NCI-H187 treated with DMSO at 0.1 percent for 48 hours (cell line): Measurements from ENCODE around the gene CRB2.

Source experiments
- DNase-seq: peaks from one replicate; lab custom pipeline; 2025; lab: John Stamatoyannopoulos, UW

The CRB2 gene

DNA sequence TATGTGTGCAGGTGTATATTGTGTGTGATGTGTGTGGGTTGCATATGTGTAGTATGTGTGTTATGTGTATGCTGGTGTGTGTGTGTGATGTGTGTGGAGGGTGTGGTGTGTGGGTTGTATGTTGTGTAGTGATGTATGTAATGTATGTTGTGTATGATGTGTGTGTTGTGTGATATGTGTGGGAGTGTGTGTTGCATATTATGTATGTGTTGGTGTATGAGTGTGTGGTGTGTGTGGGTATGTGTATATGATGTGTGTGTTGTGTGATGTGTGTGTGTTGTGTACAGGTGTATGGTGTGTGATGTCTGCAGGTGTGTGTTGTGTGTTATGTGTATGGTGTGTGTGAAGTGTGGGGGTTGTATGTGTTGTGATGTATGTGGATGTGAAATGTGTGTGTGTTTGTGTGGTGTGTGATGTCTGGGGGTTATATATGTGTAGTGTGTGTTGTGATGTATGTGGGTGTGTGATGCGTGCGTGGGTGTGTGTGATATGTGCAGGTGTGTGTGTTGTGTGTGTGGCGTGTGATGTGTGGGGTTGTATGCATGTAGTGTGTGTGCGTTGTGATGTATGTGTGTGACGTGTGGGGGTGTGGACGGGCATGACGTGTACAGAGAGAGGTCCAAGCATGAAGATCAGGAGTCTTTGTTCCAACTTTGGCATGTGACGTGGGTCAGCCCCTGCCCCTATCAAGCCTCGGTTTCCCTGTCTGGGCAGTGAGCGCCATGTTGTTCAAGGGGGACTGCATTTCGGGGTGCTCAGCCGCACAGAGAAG lies 8.5 kb upstream of the CRB2 start:
- DNase-seq, result no peak

DNA sequence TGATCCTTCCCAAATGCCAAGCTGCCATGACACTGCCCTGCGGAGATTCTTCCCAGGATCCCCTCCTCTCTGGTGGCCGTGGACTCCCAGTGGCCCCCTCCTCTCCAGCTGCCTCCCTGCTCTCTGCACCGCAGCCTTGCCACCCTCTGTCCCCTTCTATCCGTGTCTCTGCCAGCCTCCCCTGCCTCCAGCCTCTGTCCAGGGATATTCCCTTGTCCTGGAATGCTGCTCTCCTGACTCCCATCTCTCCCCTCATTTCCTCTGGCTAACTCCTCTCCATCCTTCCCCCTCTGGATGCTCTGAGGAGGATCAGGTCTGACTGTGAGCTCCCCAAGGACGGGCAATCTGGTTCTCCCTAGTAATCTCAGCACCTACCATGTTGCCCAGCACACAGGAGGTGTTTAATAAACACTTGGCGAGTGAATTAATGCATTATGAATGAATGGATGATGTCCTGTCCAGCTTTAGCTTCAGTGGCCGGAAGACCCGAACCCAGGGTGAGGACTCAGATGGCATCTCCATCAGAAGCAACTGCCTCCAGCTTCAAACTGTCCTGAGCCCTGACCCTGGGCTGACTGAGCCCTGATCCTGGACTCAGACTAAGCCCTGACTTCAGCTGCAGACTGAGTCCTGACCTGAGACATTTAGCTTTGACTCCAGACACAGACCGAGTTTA lies 7.5 kb upstream of the CRB2 start:
- no peak for DNase-seq

DNA sequence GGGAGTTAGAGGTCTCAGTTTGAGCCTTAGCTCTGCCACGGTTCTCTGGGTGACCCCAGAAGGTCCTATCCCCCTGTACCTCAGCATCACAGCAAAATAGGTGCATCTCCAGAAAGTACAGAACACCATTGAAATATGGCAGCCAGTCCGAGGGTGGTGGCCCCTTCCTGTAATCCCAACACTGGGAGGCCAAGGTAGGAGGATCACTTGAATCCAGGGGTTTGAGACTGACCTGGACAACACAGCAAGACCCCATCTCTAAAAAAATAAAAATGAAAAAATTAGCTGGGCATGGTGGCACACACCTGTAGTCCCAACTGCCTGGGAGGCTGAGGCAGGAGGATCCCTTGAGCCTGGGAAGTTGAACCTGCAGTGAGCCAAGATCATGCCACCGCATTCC lies 7.0 kb upstream of the CRB2 start:
- DNase-seq, result no peak

DNA sequence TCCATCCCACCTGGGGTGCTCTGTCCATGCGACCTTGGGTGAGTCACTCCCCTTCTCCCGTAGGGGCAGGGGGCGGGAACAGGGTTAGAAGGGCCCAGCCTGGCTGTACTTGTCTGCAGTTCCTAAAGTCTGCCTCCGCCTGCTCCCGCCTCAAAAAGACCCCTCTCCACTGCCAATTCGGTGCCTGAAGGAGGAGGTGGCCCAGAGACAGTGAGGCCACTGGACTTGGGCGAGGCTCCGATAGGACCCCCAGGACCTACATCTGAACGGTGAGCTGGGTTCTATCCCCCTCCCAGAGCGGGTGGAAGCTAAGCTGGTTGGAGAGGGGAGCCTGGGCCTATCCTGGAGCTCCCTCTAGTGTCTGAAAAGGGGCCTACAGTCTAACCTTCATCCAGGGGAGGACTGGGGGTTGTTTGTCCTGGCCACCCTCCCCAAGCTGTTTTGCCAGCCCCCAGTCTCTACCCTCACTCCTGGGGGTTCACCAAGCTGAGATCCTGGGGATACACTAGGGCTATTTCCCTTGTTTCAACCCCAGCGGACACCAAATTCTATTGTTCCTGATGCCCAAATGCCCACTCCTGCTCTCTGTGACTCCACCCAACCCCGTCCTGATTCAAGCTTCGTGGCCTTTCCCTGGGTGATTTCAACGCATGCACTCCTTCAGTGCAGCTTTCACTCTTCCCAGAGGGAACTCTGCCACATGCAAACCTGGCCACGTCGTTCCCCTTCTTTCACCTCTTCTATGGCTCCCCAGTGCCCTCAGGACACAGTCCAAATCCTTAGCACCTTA lies 6.1 kb upstream of the CRB2 start:
- DNase-seq, result no peak

DNA sequence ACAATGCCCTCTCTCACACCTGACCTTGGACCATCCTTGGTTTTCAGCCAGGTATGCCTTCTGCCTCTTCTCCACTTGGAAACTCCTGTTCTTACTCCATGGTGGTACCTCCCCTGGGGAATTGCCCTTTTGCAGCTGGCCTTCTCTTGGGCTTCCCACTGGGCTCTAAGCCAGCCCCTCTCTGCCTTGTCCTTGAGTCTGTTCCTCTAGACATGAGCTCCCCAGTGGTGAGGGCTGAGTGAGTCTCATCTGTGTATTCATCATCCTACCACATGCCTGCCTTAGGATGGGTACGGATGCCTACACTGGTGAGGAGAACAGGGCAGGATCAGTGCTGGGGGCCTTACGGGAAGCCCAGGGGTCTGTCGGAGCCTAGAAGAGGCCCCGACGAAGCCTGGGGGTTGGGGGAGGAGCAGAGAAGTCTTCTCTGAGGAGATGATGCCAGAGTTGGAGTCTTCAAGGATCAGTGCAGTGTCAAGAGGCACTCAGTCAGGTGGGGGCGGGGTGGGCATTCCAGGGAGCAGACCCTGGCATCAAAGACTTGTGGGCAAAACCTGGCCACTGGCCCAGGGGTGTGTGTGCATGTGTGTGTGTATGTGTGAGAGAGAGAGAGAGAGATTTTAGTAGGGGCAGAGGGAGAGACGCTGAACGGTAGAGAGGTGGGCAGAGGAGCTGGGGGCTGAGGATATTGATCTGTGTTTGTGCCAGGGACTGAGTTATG lies 5.2 kb upstream of the CRB2 start:
- no peak for DNase-seq

DNA sequence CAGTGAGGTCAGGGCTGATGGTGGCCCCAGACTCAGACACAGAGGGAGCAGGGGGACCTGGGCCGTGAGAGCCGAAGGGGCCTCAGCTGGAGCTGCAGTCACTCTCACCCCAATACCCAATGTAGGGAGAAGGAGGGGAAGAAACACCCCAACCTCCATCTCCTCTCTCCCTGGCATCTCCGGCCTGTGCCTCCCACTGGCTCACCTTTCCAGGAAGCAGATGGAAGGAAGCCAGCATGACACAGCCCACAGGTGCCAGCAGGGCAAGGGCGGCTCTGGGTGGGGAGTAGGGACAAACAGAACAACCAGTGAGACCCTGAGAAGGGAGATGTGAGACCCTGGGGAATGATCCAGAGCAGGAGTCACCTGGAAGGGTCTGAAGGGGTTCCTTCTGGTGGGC lies 3.0 kb upstream of the CRB2 start:
- no peak for DNase-seq

DNA sequence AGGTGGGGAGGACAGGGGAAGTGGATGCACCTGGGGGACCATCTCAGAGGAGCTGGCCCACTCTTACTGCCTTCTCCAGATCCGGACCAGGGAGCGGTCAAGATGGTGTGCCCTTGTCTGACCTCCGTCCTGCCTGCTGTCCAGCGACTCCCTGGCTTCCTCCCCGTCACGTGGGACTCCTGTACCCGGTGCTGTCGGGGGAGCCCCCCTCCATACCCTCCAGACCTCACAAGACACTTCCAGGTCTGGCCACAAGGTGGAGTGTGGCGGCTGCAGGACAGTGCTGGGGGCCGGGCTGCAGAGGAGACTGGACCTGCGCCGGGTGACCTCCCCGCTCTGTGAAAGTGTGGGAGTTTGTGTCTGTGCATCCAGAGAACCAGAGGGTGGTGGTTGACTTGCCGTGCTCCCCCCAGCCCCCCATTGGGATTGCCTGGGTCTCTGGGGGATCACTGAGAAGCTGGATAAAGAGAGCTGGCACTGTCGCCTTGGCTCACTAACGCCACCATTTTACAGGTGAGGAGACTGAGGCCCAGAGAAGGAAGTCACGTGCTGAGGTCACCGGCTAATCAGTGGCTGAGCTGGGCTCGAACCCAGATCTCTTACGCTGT lies 1.9 kb upstream of the CRB2 start:
- DNase-seq, result no peak

DNA sequence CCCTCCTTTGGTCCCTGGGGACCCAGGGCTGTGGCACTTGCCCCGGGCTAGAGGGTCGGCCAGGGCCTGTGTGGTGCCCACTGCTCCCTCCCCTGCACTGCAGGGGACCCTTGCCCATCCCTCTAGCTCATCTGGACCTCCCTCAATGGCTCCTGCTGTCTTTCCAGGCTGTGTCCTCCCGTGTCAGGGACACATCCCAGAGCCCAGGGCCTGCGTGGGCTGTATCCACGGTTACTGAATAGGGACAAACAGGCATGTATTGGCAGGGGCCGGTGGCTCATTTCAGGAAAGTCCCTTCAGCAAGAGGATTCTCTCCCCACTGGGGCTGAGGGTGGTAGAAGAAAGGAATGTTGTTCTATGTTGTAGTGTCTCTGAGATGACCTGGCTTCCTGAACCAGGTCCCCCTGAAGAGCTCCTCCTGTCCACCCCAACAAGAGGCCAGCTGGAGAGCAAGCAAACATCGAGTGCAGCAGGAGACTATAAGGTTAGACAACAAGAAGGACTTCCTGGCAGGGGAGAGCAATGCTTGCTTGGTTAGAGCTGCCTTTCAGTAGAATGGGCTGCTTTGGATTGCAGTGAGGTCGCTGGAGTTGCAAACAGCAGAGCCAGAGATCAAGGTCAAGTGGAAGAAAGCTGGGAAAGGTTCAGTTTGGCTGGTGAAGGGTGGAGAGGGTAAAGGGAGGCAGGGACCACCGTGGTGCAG lies 1.0 kb upstream of the CRB2 start:
- no peak for DNase-seq

DNA sequence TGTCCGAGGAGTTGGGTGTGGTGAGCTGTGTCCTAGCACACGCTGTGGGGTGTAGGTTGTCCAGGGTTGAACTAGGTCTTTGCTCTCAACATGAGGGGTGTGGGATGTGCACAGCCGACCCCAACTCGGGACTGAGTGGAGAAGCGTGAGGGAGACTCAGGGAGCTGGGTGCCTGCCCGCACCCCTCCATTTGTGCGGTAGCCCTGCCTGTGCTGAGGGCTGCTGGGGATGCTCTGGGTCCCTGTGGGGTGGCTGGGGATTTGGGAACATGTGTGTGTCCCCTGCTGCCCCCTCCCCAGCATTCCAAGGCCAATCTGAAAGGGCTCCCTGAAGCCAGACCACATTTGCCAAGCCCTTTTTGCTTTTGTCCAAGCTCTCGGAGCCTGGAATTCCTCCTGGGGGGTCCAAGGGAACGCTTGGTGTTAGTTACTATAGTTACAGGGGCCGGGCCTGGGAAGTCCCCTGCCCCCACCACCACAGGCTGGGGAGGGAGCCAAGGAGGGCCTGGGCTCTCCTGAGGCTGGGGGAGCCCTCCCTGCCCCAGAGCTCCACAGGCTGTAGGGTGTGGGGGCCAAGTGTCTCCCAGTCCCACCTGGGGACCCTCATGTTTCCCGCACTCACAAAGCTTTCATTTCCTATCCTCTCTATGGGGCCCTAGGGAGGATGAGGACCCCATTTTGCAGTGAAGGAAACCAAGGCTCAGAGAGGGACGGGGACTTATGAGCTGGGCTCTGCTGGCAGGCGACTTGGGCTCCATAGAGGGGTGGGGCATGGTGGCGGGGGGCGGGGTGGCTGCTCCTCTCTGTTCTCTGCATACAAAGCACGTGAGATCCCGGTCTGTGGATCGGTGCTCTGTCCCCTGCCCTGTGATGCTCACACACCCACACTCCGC lies 1.1 kb downstream of the CRB2 start:
- DNase-seq, result no peak

DNA sequence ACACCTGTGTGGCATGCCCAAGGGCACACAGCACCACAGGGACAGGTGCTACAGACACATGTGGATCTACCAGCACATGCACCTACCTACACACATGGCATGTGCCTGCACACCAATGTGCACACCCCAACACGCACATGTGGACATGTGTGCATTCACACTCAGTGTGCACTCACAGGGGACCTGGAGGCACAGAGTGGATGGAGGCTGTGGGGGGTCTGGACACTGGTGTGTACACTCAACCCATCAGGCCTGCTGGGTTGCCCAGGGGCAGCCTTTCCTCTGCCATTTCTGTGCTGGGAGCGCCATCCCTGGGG lies 1.7 kb downstream of the CRB2 start:
- DNase-seq, result no peak

DNA sequence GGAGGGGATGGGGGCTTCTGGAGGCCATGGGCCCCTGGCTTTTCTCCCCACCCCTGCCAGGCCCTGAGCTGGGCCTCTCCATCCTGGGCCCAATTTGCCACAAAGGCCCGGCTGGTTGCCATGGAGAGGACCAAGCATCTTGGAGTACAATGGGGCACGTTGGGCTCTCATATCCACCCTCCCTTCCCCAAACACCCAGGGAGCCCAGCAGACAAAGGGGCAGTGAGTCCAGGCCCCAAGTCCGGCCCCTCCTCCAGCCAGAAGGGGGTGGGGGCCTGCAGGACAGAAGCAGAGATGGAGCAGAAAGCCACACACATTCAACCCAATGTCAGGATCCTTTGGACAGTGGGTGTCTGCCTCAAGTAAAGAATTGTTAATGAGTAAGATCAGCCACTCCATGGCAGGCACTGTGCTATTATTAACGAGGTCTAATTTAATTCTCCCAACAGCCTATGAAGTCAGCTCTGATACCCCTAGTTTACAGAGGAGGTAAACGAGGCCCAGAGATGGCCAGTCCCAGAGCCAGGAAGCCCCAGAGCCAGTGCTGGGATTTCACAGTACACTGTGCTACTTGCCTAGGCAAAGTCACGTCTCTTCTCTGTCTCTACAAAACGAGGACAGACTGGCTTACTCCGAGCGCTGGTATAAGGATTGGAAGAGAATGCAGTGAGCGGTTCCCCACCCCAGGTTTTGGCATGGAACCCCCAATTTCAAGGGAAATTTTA lies 2.3 kb downstream of the CRB2 start:
- DNase-seq, result no peak

DNA sequence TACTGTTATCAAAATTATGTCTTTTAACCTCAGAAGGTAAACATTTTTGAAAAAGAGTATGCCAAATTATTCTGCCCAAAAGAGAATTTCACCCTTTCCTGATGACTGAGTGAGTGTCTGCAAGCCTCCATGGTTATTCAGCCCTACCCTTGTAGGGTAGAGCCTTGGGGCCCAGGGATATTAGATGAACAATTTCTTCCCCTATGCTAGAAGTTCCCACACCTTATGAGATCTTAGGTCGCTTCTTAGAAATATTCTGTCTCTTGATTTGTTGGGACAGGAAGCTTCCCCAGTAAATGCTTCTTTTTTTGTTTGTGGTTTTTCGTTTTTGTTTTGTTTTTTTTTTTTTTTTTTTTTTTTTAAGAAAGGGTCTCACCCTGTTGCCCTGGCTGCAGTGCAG lies 3.1 kb downstream of the CRB2 start:
- DNase-seq, result no peak

DNA sequence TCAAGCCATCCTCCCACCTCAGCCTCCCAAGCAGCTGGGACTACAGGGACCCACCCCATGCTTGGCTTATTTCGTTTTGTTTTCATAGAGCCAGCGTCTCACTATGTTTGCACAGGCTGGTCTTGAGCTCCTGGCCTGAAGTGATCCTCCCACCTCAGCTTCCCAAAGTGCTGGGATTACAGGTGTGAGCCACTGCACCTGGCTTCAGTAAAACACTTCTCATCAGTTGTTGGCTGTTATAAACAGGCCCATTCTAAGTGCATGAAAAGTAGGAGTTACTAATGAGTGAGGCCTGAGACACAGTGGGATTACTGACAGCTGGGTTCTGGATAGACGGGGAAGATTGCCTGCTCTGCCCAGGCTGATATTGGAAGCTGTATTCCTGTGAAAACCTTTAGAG lies 3.5 kb downstream of the CRB2 start:
- no peak for DNase-seq

DNA sequence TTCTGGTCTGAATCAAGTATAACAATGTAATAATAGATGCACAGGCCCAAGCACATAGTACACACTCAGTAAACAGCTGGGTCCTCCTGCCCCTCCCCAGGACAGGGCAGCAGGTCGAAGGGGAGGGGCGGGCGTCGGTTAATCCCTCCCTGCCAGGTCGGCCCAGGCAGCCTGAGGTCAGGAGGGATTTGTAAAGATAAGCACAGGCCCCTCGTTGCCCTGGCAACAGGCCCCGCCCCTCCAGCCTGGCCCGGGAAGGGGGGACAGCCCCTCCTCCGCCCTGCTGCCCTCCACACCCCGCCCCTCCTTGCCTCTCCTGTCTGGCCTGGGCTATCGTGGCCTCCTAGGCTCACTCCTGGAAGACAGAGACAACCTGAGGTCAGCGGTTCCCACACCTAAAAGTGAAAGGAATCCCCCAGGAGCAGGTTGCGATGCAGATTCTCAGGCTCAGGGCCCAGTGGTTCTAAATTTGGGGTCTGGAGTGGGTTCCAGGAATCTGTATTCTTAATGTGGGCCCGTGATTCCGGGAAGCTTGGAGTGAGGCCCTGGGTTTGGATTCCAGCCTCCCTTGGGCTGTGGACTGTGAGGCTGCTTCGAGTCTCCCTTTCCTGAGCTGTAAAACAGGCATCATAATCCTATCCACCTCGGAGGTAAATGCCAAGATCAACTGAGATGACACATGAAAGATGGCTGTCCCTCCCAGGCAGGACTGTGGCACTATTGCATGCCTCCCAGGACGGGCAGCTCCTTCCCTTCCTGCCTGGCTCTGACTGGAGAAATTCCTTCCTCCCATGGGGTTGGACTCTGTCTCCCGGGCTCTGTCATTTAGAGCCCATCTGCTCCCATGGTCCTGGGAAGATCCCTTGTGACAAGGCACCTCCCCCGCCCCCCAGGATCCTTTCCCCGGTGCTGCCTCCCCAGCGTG lies 4.4 kb downstream of the CRB2 start:
- DNase-seq, result no peak

DNA sequence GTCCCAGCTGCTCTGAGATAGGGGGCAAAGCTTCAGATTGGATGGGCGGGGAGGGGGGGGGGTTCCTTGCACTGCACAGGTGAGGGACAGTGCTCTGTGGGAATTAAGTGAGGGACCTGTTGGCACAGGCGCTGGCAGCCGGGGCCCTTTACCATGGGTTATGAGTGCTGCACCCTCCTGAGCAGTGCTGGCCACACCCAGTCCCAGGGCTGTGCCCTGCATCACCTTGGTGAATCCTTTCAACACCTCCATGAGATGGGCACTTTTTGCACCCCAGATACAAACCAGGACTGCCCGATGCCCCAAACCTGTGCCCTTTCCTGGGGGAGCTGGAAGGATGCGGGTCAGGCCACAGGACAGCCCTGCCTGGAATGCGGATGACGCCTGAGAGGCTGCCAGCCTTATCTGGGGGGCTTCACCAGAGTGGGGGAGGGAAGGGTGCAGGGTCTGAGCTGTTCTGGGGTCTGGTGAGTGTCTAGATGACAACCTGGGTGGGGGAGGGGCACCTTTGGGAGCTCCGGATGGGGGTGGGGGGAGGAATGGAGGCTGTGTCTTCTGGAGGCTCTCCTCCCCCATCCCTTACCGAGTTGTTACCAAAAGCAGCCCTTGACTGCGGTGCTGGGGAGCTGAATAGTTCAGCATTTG lies 5.2 kb downstream of the CRB2 start:
- DNase-seq, result no peak

DNA sequence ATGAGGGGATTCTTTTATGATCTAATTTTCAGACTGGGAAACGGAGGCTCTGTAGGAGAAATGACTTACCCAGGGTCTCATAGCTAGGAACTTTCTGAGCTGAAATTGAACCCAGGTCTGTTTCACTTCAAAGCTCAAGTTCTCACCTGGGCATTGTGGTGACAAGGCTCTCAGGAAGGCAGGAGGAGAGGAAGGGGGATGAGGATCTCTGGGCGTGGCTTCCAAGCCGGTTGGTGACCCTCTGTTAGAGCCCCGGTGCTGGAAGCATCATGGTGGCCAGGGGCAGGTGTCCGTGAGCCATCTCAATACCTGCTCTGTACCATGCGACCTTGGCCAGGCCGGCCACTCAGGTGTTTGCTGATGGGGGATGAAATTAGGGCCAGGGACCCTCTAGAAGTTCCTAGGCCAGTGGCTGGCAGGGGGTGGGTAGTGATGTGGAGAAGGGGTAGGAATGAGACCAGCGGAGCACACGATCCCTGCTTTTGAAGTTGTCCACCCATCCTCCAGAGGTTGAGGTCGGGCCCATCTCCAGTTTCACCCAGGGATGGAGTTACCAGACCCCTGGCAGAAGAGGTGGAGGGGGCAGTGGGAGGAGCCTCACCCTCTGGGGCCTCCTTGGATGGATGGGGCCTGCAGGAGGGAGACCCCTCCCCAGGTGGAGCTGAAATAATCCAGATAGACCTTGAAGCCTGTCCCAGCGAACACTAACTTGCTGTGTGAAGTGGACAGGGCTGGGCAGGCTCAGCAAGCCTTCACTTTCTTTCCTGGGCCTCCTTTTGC lies 5.9 kb downstream of the CRB2 start:
- DNase-seq, result no peak

DNA sequence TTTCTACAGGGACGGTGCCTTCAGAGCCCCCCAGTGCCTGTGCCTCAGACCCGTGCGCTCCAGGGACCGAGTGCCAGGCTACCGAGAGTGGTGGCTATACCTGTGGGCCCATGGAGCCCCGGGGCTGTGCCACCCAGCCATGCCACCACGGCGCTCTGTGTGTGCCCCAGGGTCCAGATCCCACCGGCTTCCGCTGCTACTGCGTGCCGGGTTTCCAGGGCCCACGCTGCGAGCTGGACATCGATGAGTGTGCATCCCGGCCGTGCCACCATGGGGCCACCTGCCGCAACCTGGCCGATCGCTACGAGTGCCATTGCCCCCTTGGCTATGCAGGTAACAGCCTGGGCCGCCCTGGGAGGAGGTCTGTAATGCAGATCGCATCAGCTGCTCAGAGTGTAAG lies 6.9 kb downstream of the CRB2 start:
- DNase-seq, result no peak
